HT1080 (cell line): Measurements from ENCODE around the gene STEAP3. TPM values are rescaled to one million over a fixed set of nuclear protein-coding genes. Genes with fewer than 3 reads are reported as not detected.

ENCODE experiments used
- DNase-seq: peaks from one replicate; pipeline ENCODE4 v3.0.0-alpha.2; 2015; ENCODE audit warnings: low read depth
- total RNA-seq: library from RNA; depleted of rRNA; stranded (reverse); fragments of >200 nt; shearing (Covaris generic); gene quantifications from 2 replicates; pipeline ENCODE4 v1.2.3, GENCODE V29; 2014

STEAP3 gene
- total RNA-seq, 1 experiment from 2014 or later, result 87.6 TPM

- DNase-seq, result no peak
Observed at GRCh38 chr2:119197529-119198239, 25.9 kb upstream of the STEAP3 start.

GRCh38 chr2:119198240-119198840 lies 25.3 kb upstream of the STEAP3 start:
- peak; percentile 72 for DNase-seq

- DNase-seq, result no peak
Observed at GRCh38 chr2:119201815-119202214, 21.8 kb upstream of the STEAP3 start.

GRCh38 chr2:119202610-119203310 lies 20.9 kb upstream of the STEAP3 start:
- DNase-seq, result peak; percentile 32

GRCh38 chr2:119204525-119204924 lies 19.1 kb upstream of the STEAP3 start:
- DNase-seq, result no peak

GRCh38 chr2:119205001-119205706 lies 18.5 kb upstream of the STEAP3 start:
- DNase-seq, result no peak

- DNase-seq, result no peak
Observed at GRCh38 chr2:119206201-119206600, 17.4 kb upstream of the STEAP3 start.

- DNase-seq, result no peak
Observed at GRCh38 chr2:119207447-119207846, 16.2 kb upstream of the STEAP3 start.

GRCh38 chr2:119208791-119209203 lies 14.8 kb upstream of the STEAP3 start:
- peak; percentile 99 for DNase-seq

- DNase-seq, result no peak
Observed at GRCh38 chr2:119212139-119212800, 11.4 kb upstream of the STEAP3 start.

- DNase-seq, result no peak
Observed at GRCh38 chr2:119214453-119215037, 9.1 kb upstream of the STEAP3 start.

GRCh38 chr2:119216994-119217393 lies 6.6 kb upstream of the STEAP3 start:
- no peak for DNase-seq

GRCh38 chr2:119218478-119219064 lies 5.1 kb upstream of the STEAP3 start:
- DNase-seq, result peak; percentile 67

- no peak for DNase-seq
Observed at GRCh38 chr2:119219873-119220272, 3.8 kb upstream of the STEAP3 start.

- no peak for DNase-seq
Observed at GRCh38 chr2:119220720-119221301, 2.8 kb upstream of the STEAP3 start.

GRCh38 chr2:119221609-119222008 lies 2.0 kb upstream of the STEAP3 start:
- DNase-seq, result no peak

GRCh38 chr2:119222213-119222612 lies 1.4 kb upstream of the STEAP3 start:
- no peak for DNase-seq

- no peak for DNase-seq
Observed at GRCh38 chr2:119222863-119223520, 642 bp upstream of the STEAP3 start.

GRCh38 chr2:119224391-119225104 lies 914 bp downstream of the STEAP3 start:
- DNase-seq, result no peak
